GM12801 (cell line): ENCODE results near the gene PTGES3L.

ENCODE experiments used
- TF ChIP-seq, protein P1 (sequence below): IDR thresholded peaks from one replicate; pipeline ENCODE4 v1.5.1; 2011; ENCODE audit warnings: control low read depth; ENCODE audit not compliant: insufficient read length; ENCODE audit errors: extremely low read depth

PTGES3L gene

DNA sequence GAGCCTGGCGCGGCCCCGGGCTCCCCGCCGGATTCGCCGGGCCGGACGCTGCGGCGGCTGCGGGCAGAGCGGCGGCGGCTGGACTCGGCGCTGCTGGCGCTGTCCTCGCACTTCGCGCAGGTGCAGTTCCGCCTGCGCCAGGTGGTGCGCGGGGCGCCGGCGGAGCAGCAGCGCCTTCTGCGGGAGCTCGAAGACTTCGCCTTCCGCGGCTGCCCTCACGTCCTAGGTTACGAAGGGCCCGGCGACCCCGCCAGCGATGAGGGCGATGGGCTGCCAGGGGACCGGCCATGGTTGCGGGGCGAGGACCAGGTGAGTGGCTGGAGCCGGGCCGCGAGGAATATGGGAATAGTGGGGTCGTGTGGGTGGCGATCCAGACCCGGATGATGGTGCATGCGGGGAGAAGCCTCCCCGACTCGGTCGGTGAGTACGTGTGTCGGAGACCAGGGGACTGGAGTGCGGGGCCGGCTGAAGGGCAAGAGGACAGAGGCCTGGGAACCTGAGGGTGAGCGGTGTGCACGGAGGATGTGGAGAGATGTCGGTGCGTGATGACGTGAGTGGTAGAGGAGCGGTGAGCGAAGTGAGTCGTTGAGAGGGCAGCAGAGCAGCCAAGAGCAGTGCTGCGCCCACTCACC is 1.0 kb upstream of the PTGES3L start:
- TF ChIP-seq, protein P1, sequence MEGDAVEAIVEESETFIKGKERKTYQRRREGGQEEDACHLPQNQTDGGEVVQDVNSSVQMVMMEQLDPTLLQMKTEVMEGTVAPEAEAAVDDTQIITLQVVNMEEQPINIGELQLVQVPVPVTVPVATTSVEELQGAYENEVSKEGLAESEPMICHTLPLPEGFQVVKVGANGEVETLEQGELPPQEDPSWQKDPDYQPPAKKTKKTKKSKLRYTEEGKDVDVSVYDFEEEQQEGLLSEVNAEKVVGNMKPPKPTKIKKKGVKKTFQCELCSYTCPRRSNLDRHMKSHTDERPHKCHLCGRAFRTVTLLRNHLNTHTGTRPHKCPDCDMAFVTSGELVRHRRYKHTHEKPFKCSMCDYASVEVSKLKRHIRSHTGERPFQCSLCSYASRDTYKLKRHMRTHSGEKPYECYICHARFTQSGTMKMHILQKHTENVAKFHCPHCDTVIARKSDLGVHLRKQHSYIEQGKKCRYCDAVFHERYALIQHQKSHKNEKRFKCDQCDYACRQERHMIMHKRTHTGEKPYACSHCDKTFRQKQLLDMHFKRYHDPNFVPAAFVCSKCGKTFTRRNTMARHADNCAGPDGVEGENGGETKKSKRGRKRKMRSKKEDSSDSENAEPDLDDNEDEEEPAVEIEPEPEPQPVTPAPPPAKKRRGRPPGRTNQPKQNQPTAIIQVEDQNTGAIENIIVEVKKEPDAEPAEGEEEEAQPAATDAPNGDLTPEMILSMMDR: no peak

DNA sequence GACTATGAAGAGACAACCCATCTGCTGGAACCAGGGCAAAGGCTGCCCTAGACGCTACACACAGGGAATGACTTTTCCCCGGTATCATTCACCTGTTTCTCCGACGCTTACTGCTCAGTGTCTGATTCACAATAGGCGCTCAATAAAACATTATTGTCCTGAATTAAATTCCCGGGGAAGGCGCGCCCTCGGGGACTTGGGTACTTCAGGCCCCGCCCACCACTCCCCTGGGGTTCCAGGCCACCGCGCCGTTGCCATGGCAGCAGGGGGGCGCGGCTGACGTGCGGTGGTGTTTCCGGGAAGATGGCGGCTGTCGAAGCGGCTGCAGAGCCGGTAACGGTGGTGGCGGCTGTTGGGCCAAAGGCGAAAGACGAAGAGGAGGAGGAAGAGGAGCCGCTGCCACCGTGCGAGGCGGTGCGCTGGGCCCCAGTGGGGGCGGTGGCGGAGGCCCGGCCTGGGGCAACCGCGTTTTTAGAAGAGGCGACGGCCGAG is 440 bp upstream of the PTGES3L start, which contains the start of gene RUNDC1:
Gene RUNDC1, plus strand, starts transcription at position 292 of the 492 bp plus-strand sequence. Its CDS starts 12 bp downstream, at position 304.
- TF ChIP-seq, protein P1: no peak

DNA sequence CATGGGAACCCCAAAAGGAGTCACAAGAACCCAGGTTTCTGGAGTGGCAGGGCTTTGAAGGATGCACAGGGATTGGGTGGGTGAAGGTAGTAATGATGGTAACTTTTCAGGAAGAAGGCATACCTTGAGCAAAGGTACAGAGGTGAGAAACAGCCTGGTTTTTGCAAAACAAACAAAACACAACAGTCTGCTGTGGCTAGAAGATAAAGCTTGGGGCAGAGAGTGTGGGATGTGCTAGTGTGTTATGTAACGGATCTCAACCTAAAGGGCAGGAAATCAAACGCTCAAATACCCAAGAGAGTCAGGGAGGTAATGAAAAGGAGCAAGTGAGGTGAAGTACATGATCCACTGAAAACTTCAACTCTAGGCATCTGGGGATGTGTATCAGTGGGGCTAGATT is 4.6 kb downstream of the PTGES3L start:
- TF ChIP-seq, protein P1: no peak

DNA sequence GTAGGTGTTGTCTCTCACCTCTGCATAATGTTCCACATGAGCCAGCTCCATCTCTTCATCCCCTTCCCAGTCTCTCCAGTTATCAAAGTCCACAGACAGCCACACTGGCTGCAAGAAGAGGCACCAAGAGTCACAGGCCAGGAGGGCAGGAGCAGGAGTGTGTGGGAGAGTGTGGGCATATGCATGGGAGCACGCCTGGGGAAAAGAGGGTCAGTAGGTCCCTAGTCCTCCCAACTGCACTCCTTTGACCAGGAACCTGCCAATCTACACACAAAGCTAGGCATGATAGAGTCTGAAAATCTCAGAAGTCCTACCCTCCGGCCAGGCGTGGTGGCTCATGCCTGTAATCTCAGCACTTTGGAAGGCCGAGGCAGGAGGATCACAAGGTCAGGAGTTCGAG is 8.3 kb downstream of the PTGES3L start:
- TF ChIP-seq, protein P1: no peak

DNA sequence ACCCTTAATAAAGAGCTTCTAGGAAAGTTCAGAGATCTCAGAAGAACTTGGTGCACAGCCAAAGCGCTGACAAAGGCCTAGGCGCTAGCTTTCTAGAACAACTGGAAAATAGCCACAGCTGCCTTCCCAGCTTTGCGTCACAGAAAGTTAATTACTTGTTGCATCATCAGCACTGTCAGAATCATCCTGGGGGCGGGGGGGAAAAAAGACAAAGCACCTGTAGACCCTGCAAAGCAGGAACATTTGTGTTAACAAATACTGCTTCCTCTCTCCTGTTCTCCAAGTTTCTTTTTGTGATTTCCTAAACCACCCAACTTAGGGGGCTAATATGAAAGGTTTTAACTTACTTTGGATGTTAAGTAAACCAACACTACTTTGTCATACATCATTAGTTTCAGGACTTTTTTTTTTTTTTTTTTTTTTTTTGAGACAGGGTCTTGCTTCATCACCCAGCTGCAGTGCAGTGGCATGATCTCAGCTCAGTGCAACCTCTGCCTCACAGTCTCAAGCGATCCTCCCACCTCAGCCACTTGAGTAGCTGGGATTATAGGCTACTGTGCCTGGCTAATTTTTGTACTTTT is 10.8 kb downstream of the PTGES3L start:
- TF ChIP-seq, protein P1: no peak

DNA sequence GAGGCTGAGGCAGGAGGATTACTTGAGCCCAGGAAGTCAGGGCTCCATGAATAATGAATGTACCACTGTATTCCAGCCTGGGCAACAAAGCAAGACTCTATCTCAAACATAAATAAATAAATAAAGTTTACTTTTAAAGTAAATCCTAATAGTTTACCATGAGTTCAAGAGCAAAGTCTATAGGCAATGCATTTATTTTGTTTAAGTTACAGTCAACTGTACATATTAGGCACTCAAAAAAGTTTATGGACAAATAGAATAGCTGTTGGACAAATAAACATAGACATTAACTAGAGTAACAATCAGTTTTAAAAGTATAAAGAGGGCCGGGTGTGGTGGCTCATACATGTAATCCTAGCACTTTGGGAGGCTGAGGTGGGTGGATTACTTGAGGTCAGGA is 12.0 kb downstream of the PTGES3L start:
- TF ChIP-seq, protein P1: no peak

DNA sequence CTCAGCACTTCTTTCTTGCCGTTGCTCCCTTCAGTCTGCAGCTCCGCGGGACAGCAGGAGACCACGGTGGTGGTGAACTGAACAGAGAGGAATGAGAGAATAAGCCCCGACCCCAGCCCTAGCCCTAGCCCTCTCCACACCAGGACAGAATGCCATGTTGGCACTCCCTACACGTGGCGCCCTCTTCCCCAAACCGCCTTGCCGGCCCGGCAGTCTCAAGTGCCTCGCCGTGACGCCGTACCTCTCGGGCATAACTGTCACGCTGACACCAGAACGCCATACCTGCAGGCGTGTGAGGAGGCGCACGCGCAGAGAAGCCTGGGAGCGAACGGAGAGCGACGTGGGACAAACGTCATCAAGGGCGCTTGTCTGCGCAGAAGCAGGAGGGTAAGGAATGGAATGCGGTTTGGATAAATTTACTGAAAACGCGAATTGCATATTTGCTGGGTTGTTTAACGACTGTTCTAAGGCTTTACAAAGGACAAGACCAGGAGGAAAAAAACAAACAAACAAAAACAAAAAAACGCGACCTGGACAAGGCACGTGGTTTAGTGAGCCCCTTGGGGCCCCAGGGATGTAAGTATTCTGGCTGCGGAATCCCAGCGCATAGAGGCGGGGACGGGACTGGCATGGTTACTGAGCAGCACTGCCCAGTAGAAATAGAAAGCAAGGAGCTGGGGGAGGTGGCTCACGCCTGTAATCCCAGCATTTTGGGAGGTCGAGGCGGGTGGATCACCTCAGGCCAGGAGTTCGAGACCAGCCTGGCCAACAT is 15.5 kb downstream of the PTGES3L start, which contains the start of gene AARSD1:
Gene AARSD1, minus strand, starts transcription at position 294 of the 772 bp plus-strand sequence. Its CDS starts 14 bp downstream, at position 280.
- TF ChIP-seq, protein P1: no peak
